CD4-positive, alpha-beta T cell treated with Interleukin-17A for 1 hour (primary cell): ENCODE data around the gene ZC4H2.
"Not testable (repeated sequence)": the region's sequence is repeated elsewhere in the genome, so short reads cannot be mapped to it uniquely, and the experiment has no call there.

ENCODE experiments used
- DNase-seq: peaks from one replicate; pipeline ENCODE4 v3.0.0-alpha.2; 2020

ZC4H2 gene

GRCh38 chrX:64975989-64976672, at the start of gene ZC4H2:
Gene ZC4H2, minus strand, starts transcription at chrX:64976450. Its CDS starts 73 bp downstream, at chrX:64976377.
- DNase-seq: peak; percentile 78

GRCh38 chrX:65017451-65017850, 41.2 kb upstream of the ZC4H2 start:
- DNase-seq: no peak

GRCh38 chrX:65014230-65014629, 38.0 kb upstream of the ZC4H2 start:
- no peak for DNase-seq

GRCh38 chrX:65009459-65009858, 33.2 kb upstream of the ZC4H2 start:
- DNase-seq: no peak

- not testable (repeated sequence) for DNase-seq
Observed at GRCh38 chrX:65002208-65002607, 26.0 kb upstream of the ZC4H2 start.

GRCh38 chrX:64996805-64997204, 20.6 kb upstream of the ZC4H2 start:
- no peak for DNase-seq

- no peak for DNase-seq
Observed at GRCh38 chrX:64994131-64994798, 18.0 kb upstream of the ZC4H2 start.

- DNase-seq: no peak
Observed at GRCh38 chrX:64977830-64978229, 1.6 kb upstream of the ZC4H2 start.

- DNase-seq: no peak
Observed at GRCh38 chrX:64977051-64977450, 801 bp upstream of the ZC4H2 start.

GRCh38 chrX:64976673-64977040, 407 bp upstream of the ZC4H2 start:
- no peak for DNase-seq

- peak; percentile 19 for DNase-seq
Observed at GRCh38 chrX:64975491-64975890, 759 bp downstream of the ZC4H2 start.

GRCh38 chrX:64925480-64925879, 50.8 kb downstream of the ZC4H2 start:
- DNase-seq: no peak

GRCh38 chrX:64908121-64908520, 68.1 kb downstream of the ZC4H2 start:
- DNase-seq: no peak

GRCh38 chrX:64894454-64895038, 81.7 kb downstream of the ZC4H2 start:
- DNase-seq: peak; percentile 25

GRCh38 chrX:64885850-64886249, 90.4 kb downstream of the ZC4H2 start:
- no peak for DNase-seq

GRCh38 chrX:64878709-64879108, 97.5 kb downstream of the ZC4H2 start:
- not testable (repeated sequence) for DNase-seq

GRCh38 chrX:64867217-64867616, 109.0 kb downstream of the ZC4H2 start:
- DNase-seq: no peak
